GM12878 (cell line): ENCODE data around the gene RALGPS1. TPM values are rescaled to one million over a fixed set of nuclear protein-coding genes. Genes with fewer than 3 reads are reported as not detected.

Source experiments
- ATAC-seq: fragments of 200-7000 bp; cut with Tn5 transposase; 3 replicates; pipeline ENCODE4 v1.9.1; 2020; ENCODE audit warnings: mild to moderate bottlenecking, moderate library complexity
- BruUV-seq: library from RNA; stranded (reverse); fragments of 400-500 nt; replicated peaks from 2 replicates; lab custom pipeline; 2021; lab: Mats Ljungman, UMichigan
- CTCF ChIA-PET: fragments of 300-600 bp; sonication (Branson Sonifier 250); formaldehyde crosslinking; extraction: SDS; loops from one replicate; lab custom pipeline; 2021; ENCODE audit warnings: inconsistent platforms; lab: Yijun Ruan, JAX
- POLR2A ChIA-PET: fragments of 350-600 bp; formaldehyde crosslinking; extraction: SDS; loops from one replicate; lab custom pipeline; 2021; ENCODE audit warnings: inconsistent platforms; lab: Charles Lee
- RAD21 ChIA-PET: fragments of 300-600 bp; sonication (Branson Sonifier 250); formaldehyde crosslinking; loops from one replicate; lab custom pipeline; 2023; ENCODE audit warnings: antibody characterized with exemption; ENCODE audit not compliant: unreplicated experiment; lab: Charles Lee
- SMC1A ChIA-PET: fragments of 300-600 bp; sonication (Branson Sonifier 250); formaldehyde crosslinking; loops from one replicate; lab custom pipeline; 2023; ENCODE audit not compliant: unreplicated experiment, uncharacterized antibody; lab: Charles Lee
- DNase-seq: peaks from one replicate; pipeline ENCODE4 v3.0.0-alpha.2; 2011; ENCODE audit warnings: low read depth, low spot score
- FAIRE-seq: peaks from 3 replicates; lab custom pipeline; 2011; peaks lifted over from hg19 to GRCh38; lab: Jason Lieb, UNC
- H2AFZ ChIP-seq: 2 replicates; pipeline ENCODE4 v1.6.0; 2011; ENCODE audit warnings: low read depth, low read length, control low read depth; ENCODE audit not compliant: control insufficient read depth
- H3K27ac ChIP-seq: 2 replicates; pipeline ENCODE4 v1.5.1; 2011; ENCODE audit warnings: control low read depth; ENCODE audit not compliant: control insufficient read depth, insufficient read depth
- H3K27me3 ChIP-seq, 2 experiments: replicated peaks in 1 of 2; 2 replicates each; pipeline versions ENCODE4 v1.6.0 to v1.6.1; 2011; ENCODE audit warnings: low read length in 1 of 2; ENCODE audit not compliant: control insufficient read depth in 2 of 2, insufficient read depth in 2 of 2
- H3K36me3 ChIP-seq, 2 experiments: 2 replicates each; pipeline ENCODE4 v1.5.1; 2011; ENCODE audit warnings: low read length in 1 of 2; ENCODE audit not compliant: control insufficient read depth in 2 of 2, insufficient read depth in 2 of 2
- H3K4me1 ChIP-seq: 2 replicates; pipeline ENCODE4 v1.6.1; 2011; ENCODE audit warnings: mild to moderate bottlenecking, low read length, moderate library complexity, mixed read lengths; ENCODE audit not compliant: control insufficient read depth, insufficient read depth
- H3K4me2 ChIP-seq: 2 replicates; pipeline ENCODE4 v1.6.0; 2011; ENCODE audit warnings: control low read depth; ENCODE audit not compliant: control insufficient read depth, insufficient read depth
- H3K4me3 ChIP-seq: fragments of 200-600 bp; sonication (generic); 2 replicates; pipeline ENCODE4 v1.5.1; 2016
- H3K79me2 ChIP-seq: 2 replicates; pipeline ENCODE4 v1.6.0; 2011; ENCODE audit warnings: low read length; ENCODE audit not compliant: control insufficient read depth, insufficient read depth
- H3K9ac ChIP-seq: 2 replicates; pipeline ENCODE4 v1.8.0; 2011; ENCODE audit warnings: low read length, control low read depth, mixed read lengths; ENCODE audit not compliant: control insufficient read depth, insufficient read depth
- H3K9me3 ChIP-seq: replicated peaks from 3 replicates; pipeline ENCODE4 v1.5.1; 2011; ENCODE audit warnings: mild to moderate bottlenecking, low read length; ENCODE audit not compliant: control insufficient read depth, insufficient read depth
- H4K20me1 ChIP-seq: 2 replicates; pipeline ENCODE4 v1.6.0; 2011; ENCODE audit not compliant: control insufficient read depth, insufficient read depth
- ASH2L ChIP-seq: fragments of 300-600, 200-600 bp; sonication (generic); IDR thresholded peaks from 2 replicates; pipeline ENCODE4 v1.6.1; 2017; ENCODE audit warnings: low read depth, mild to moderate bottlenecking, borderline replicate concordance
- HCFC1 ChIP-seq: fragments of 150-350 bp; IDR thresholded peaks from 2 replicates; pipeline ENCODE4 v1.6.1; 2014; ENCODE audit warnings: low read length
- PML ChIP-seq: IDR thresholded peaks from 2 replicates; pipeline ENCODE4 v1.6.1; 2012; ENCODE audit warnings: low read length, inconsistent platforms
- RAD21 ChIP-seq: IDR thresholded peaks from 2 replicates; pipeline ENCODE4 v1.6.1; 2011; ENCODE audit warnings: mild to moderate bottlenecking, low read depth, low read length, moderate library complexity; ENCODE audit not compliant: insufficient read depth
- SIX5 ChIP-seq: IDR thresholded peaks from 2 replicates; pipeline ENCODE4 v1.6.1; 2011; ENCODE audit warnings: mild to moderate bottlenecking, low read depth, low read length, moderate library complexity; ENCODE audit not compliant: severe bottlenecking
- STAT1 ChIP-seq: fragments of 450-650 bp; conservative IDR thresholded peaks from 2 replicates; pipeline ENCODE4 v1.6.1; 2014; ENCODE audit warnings: antibody characterized with exemption, mild to moderate bottlenecking
- YBX1 ChIP-seq: fragments of 450-650 bp; IDR thresholded peaks from 2 replicates; pipeline ENCODE4 v1.6.1; 2016; ENCODE audit warnings: antibody characterized with exemption
- ZNF217 ChIP-seq: fragments of 450-650 bp; IDR thresholded peaks from 2 replicates; pipeline ENCODE4 v1.6.1; 2017; ENCODE audit warnings: antibody characterized with exemption, mild to moderate bottlenecking
- ZNF274 ChIP-seq: IDR thresholded peaks from one replicate; pipeline ENCODE4 v1.8.0; 2011; ENCODE audit not compliant: insufficient read length, insufficient read depth
- ZZZ3 ChIP-seq: IDR thresholded peaks from 2 replicates; pipeline ENCODE4 v1.6.1; 2011; ENCODE audit warnings: low read depth; ENCODE audit not compliant: control insufficient read depth, insufficient read length
- WGBS: methylation state at CpG from one replicate; pipeline ENCODE4 v1.1.6; 2016; ENCODE audit warnings: low lambda C conversion rate; ENCODE audit not compliant: insufficient replicate concordance, insufficient coverage; ENCODE audit errors: missing lambda C conversion rate; 5-methylcytosine and 5-hydroxymethylcytosine counted together
- in situ Hi-C: fragments of 300-500 bp; cut with MboI; formaldehyde crosslinking; loops from 9 replicates; pipeline ENCODE4 v1.14.3; 2018; ENCODE audit warnings: mixed read lengths
- intact Hi-C: fragments of 100-400 bp; cut with micrococcal nuclease; formaldehyde crosslinking; loops from one replicate; pipeline ENCODE4 v1.14.2; 2022; ENCODE audit not compliant: unreplicated experiment
- polyA plus RNA-seq, 11 experiments: library from polyadenylated mRNA; depleted of rRNA in 4 of 11; unstranded in 6 of 11; stranded (reverse) in 5 of 11; fragments of >200 nt; fragmentation: Nextera tagmentation in 4 of 11; fragmentation: Illumina TruSeq in 1 of 11; extraction: Ambion mirVana in 4 of 11; extraction: Trizol in 1 of 11; gene quantifications; 1 replicate in 1 of 11; 2 replicates in 10 of 11; pipeline versions ENCODE4 v1.2.1 to v1.2.3, GENCODE V29; 2011 to 2016; ENCODE audit warnings: inconsistent platforms in 2 of 11, missing spikeins in 2 of 11, low read depth in 1 of 11
- total RNA-seq, 4 experiments: library from RNA; depleted of rRNA in 3 of 4; stranded (reverse); fragments of >200 nt in 3 of 4; fragmentation: Illumina TruSeq in 1 of 4; extraction: Trizol in 1 of 4; gene quantifications; 2 replicates each; pipeline versions ENCODE4 v1.2.1 to v1.2.3, GENCODE V29; 2013 to 2021
- TF ChIP-seq, protein P1 (sequence below), 3 experiments: IDR thresholded peaks in 2 of 3; conservative IDR thresholded peaks in 1 of 3; 2 replicates each; pipeline ENCODE4 v1.5.1; 2011; ENCODE audit warnings: low read depth in 3 of 3, low read length in 3 of 3, mild to moderate bottlenecking in 3 of 3, control low read depth in 2 of 3, moderate library complexity in 2 of 3, inconsistent platforms in 1 of 3, mixed read lengths in 1 of 3; ENCODE audit not compliant: control insufficient read depth in 2 of 3, insufficient read depth in 1 of 3; ENCODE audit errors: extremely low read depth in 1 of 3

RALGPS1 gene
- total and polyA plus RNA-seq, 10 of the 15 experiments (the other 5 are each of a cell fraction or from before 2014, with no cell fraction given): 0.13 to 5.6 (median 2.7) TPM

GRCh38 chr9:127132375-127132774 lies 217.8 kb downstream of the RALGPS1 start:
- ATAC-seq (no peak; the same call in 2 of the 3 replicates), FAIRE-seq (no peak), DNase-seq (no peak)
- ChIA-PET SMC1A (interaction anchor here (0.7 to 1.5 kb wide), 5 partner anchors 22 to 167 kb away, joined by 3 to 5 read pairs (median 3); no protein-coding TSS in a partner anchor), CTCF (no interaction called here), RAD21 (no interaction called here), POLR2A (no interaction called here)
- H3K4me1 ChIP-seq: no peaks in the 10 kb centered on the region
- H3K36me3 ChIP-seq: no peaks in the 10 kb centered on the region
- no peak overlapping the region for H3K27ac ChIP-seq
- H3K4me2 ChIP-seq: no peak overlapping the region
- in situ Hi-C loops: no loop called here
- no peaks in the 10 kb centered on the region for H4K20me1 ChIP-seq
- 97% methylated on average over 4 of the region's 4 CpGs for WGBS
- H3K27me3 ChIP-seq: no peaks in the 10 kb centered on the region
- no peaks in the 10 kb centered on the region for H3K79me2 ChIP-seq
- H3K9me3 ChIP-seq: no peaks in the 10 kb centered on the region
- no peak overlapping the region for H3K4me3 ChIP-seq
- no peak overlapping the region for H2AFZ ChIP-seq
- no TSS peak for BruUV-seq
- no peak for TF ChIP-seq HCFC1
- 0 out of 2 replicates have a peak, but pooled peaks have one; percentile 3 for TF ChIP-seq RAD21
- TF ChIP-seq PML: no peak
- TF ChIP-seq ZNF217: no peak
- no peak for TF ChIP-seq ZZZ3
- TF ChIP-seq, protein P1, sequence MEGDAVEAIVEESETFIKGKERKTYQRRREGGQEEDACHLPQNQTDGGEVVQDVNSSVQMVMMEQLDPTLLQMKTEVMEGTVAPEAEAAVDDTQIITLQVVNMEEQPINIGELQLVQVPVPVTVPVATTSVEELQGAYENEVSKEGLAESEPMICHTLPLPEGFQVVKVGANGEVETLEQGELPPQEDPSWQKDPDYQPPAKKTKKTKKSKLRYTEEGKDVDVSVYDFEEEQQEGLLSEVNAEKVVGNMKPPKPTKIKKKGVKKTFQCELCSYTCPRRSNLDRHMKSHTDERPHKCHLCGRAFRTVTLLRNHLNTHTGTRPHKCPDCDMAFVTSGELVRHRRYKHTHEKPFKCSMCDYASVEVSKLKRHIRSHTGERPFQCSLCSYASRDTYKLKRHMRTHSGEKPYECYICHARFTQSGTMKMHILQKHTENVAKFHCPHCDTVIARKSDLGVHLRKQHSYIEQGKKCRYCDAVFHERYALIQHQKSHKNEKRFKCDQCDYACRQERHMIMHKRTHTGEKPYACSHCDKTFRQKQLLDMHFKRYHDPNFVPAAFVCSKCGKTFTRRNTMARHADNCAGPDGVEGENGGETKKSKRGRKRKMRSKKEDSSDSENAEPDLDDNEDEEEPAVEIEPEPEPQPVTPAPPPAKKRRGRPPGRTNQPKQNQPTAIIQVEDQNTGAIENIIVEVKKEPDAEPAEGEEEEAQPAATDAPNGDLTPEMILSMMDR (IDR thresholded peaks at IDR 0.05 in 2 of 3, conservative IDR thresholded peaks at IDR 0.05 in 1 of 3; ENCODE audit: control insufficient read depth in 2 of 3, extremely low read depth in 1 of 3, insufficient read depth in 1 of 3, low read depth in 3 of 3, low read length in 3 of 3): peak in 1 of 3 experiments; percentile 8; a peak in 1 of 6 replicates
- TF ChIP-seq ZNF274: no peak
- TF ChIP-seq STAT1: no peak
- no peak for TF ChIP-seq YBX1
- no peak for TF ChIP-seq ASH2L
- no peak for TF ChIP-seq SIX5
- intact Hi-C loops: no loop called here
- H3K9ac ChIP-seq: no peak overlapping the region
